H9 (cell line): ENCODE measurements around the gene SLCO4A1. TPM values are rescaled to one million over a fixed set of nuclear protein-coding genes. Genes with fewer than 3 reads are reported as not detected.

ENCODE experiments used
- DNase-seq: peaks from one replicate; pipeline ENCODE4 v3.0.0-alpha.2; 2017
- H2AFZ ChIP-seq: one replicate; pipeline ENCODE4 v1.6.1; 2013; ENCODE audit warnings: mild to moderate bottlenecking, low read length, control low read depth, moderate library complexity
- H2AK5ac ChIP-seq: 2 replicates; pipeline ENCODE4 v1.6.1; 2013; ENCODE audit warnings: low read length, control low read depth, mixed read lengths; ENCODE audit not compliant: insufficient read length
- H2BK120ac ChIP-seq: one replicate; pipeline ENCODE4 v1.6.1; 2013; ENCODE audit warnings: low read depth, mild to moderate bottlenecking, low read length, control low read depth, inconsistent platforms; ENCODE audit not compliant: poor library complexity, severe bottlenecking
- H2BK12ac ChIP-seq: 2 replicates; pipeline ENCODE4 v1.6.1; 2013; ENCODE audit warnings: low read length, control low read depth, mixed read lengths, low read depth; ENCODE audit not compliant: insufficient read length
- H2BK15ac ChIP-seq: 2 replicates; pipeline ENCODE4 v1.6.1; 2013; ENCODE audit warnings: low read depth, low read length, control low read depth
- H2BK20ac ChIP-seq: one replicate; pipeline ENCODE4 v1.6.1; 2013; ENCODE audit warnings: low read depth, mild to moderate bottlenecking, low read length, control low read depth, inconsistent platforms; ENCODE audit not compliant: poor library complexity, severe bottlenecking
- H2BK5ac ChIP-seq: 2 replicates; pipeline ENCODE4 v1.6.1; 2013; ENCODE audit warnings: low read length, control low read depth, mixed read lengths; ENCODE audit not compliant: insufficient read length
- H3K14ac ChIP-seq: 2 replicates; pipeline ENCODE4 v1.6.1; 2013; ENCODE audit warnings: low read length, control low read depth; ENCODE audit not compliant: insufficient read depth
- H3K18ac ChIP-seq: 2 replicates; pipeline ENCODE4 v1.6.1; 2013; ENCODE audit warnings: low read depth, mild to moderate bottlenecking, mixed read lengths, low read length, control low read depth; ENCODE audit not compliant: insufficient read length
- H3K23ac ChIP-seq: 2 replicates; pipeline ENCODE4 v1.6.1; 2013; ENCODE audit warnings: low read length, control low read depth, mixed read lengths, low read depth; ENCODE audit not compliant: insufficient read length
- H3K23me2 ChIP-seq: 2 replicates; pipeline ENCODE4 v1.6.1; 2013; ENCODE audit warnings: low read depth, mild to moderate bottlenecking, mixed read lengths, low read length, control low read depth; ENCODE audit not compliant: insufficient read length, poor library complexity, severe bottlenecking
- H3K27ac ChIP-seq: 2 replicates; pipeline ENCODE4 v1.5.1; 2013; ENCODE audit warnings: low read length, control low read depth, mixed read lengths, low read depth; ENCODE audit not compliant: insufficient read length
- H3K27me3 ChIP-seq: 2 replicates; pipeline ENCODE4 v1.6.1; 2013; ENCODE audit warnings: low read length, control low read depth, inconsistent platforms; ENCODE audit not compliant: insufficient read depth
- H3K4ac ChIP-seq: 2 replicates; pipeline ENCODE4 v1.6.1; 2013; ENCODE audit warnings: low read depth, mild to moderate bottlenecking, control low read depth, inconsistent platforms, low read length, moderate library complexity
- H3K4me1 ChIP-seq: 2 replicates; pipeline ENCODE4 v1.6.1; 2013; ENCODE audit warnings: low read length, control low read depth, inconsistent platforms; ENCODE audit not compliant: insufficient read depth
- H3K4me2 ChIP-seq: 2 replicates; pipeline ENCODE4 v1.6.1; 2013; ENCODE audit warnings: low read length, control low read depth, mixed read lengths; ENCODE audit not compliant: insufficient read length, insufficient read depth
- H3K56ac ChIP-seq: 2 replicates; pipeline ENCODE4 v1.6.1; 2013; ENCODE audit warnings: low read depth, mild to moderate bottlenecking, mixed read lengths, low read length, control low read depth; ENCODE audit not compliant: insufficient read length
- H3K79me1 ChIP-seq: 2 replicates; pipeline ENCODE4 v1.6.1; 2013; ENCODE audit warnings: low read depth, mild to moderate bottlenecking, moderate library complexity, low read length, control low read depth, inconsistent platforms; ENCODE audit not compliant: insufficient read depth, poor library complexity, severe bottlenecking
- H3K79me2 ChIP-seq: 2 replicates; pipeline ENCODE4 v1.6.1; 2013; ENCODE audit warnings: low read length, control low read depth, inconsistent platforms; ENCODE audit not compliant: insufficient read depth
- H3K9ac ChIP-seq: 2 replicates; pipeline ENCODE4 v1.6.1; 2013; ENCODE audit warnings: low read length, control low read depth, mixed read lengths; ENCODE audit not compliant: insufficient read length; ENCODE audit errors: extremely low read depth
- H3K9me3 ChIP-seq: one replicate; pipeline ENCODE4 v1.6.1; 2013; ENCODE audit warnings: low read depth, low read length, inconsistent platforms; ENCODE audit not compliant: control insufficient read depth
- H3T11ph ChIP-seq: one replicate; pipeline ENCODE4 v1.6.1; 2013; ENCODE audit warnings: mild to moderate bottlenecking, low read length, control low read depth, inconsistent platforms
- H4K20me1 ChIP-seq: one replicate; pipeline ENCODE4 v1.6.1; 2013; ENCODE audit not compliant: control insufficient read depth, insufficient read length, insufficient read depth
- H4K5ac ChIP-seq: 2 replicates; pipeline ENCODE4 v1.6.1; 2013; ENCODE audit warnings: low read depth, mild to moderate bottlenecking, mixed read lengths, low read length, control low read depth; ENCODE audit not compliant: insufficient read length
- H4K8ac ChIP-seq: replicated peaks from 2 replicates; pipeline ENCODE4 v1.6.1; 2013; ENCODE audit warnings: low read length, control low read depth, mixed read lengths, low read depth; ENCODE audit not compliant: insufficient read length
- H4K91ac ChIP-seq: 2 replicates; pipeline ENCODE4 v1.6.1; 2013; ENCODE audit warnings: low read depth, mild to moderate bottlenecking, moderate library complexity, mixed read lengths, low read length, control low read depth; ENCODE audit not compliant: insufficient read length
- H3K27ac Mint-ChIP-seq, 3 experiments: 2 replicates in 2 of 3; 3 replicates in 1 of 3; pipeline ENCODE4 v1.8.0; 2020 to 2021; ENCODE audit warnings: mixed read lengths in 3 of 3, mild to moderate bottlenecking in 1 of 3, moderate library complexity in 1 of 3
- H3K27me3 Mint-ChIP-seq: 2 replicates; pipeline ENCODE4 v1.8.0; 2021; ENCODE audit warnings: low read depth, mild to moderate bottlenecking, moderate library complexity, mixed read lengths
- H3K36me3 Mint-ChIP-seq, 3 experiments: 2 replicates in 2 of 3; 3 replicates in 1 of 3; pipeline ENCODE4 v1.8.0; 2020 to 2021; ENCODE audit warnings: low read depth in 3 of 3, mixed read lengths in 3 of 3; ENCODE audit not compliant: insufficient read depth in 1 of 3
- H3K4me1 Mint-ChIP-seq, 2 experiments: 2 replicates each; pipeline ENCODE4 v1.8.0; 2020; ENCODE audit warnings: mixed read lengths in 2 of 2
- H3K4me3 Mint-ChIP-seq, 2 experiments: 2 replicates in 1 of 2; 3 replicates in 1 of 2; pipeline ENCODE4 v1.8.0; 2020 to 2021; ENCODE audit warnings: mild to moderate bottlenecking in 2 of 2, mixed read lengths in 2 of 2, moderate library complexity in 1 of 2
- H3K9me3 Mint-ChIP-seq, 2 experiments: 2 replicates in 1 of 2; 3 replicates in 1 of 2; pipeline ENCODE4 v1.8.0; 2020; ENCODE audit warnings: mild to moderate bottlenecking in 2 of 2, mixed read lengths in 2 of 2, moderate library complexity in 1 of 2
- CTCF ChIP-seq: fragments of 200-600 bp; sonication (generic); conservative IDR thresholded peaks from 3 replicates; pipeline ENCODE4 v1.8.0; 2021; ENCODE audit warnings: antibody characterized with exemption, mild to moderate bottlenecking
- WGBS: extraction: QIAGEN DNeasy Blood & Tissue Kit; methylation state at CpG from one replicate; pipeline ENCODE4 v1.1.7; 2013; ENCODE audit warnings: missing lambda C conversion rate, low lambda C conversion rate, mixed read lengths; ENCODE audit not compliant: insufficient read length; ENCODE audit errors: extremely low coverage; 5-methylcytosine and 5-hydroxymethylcytosine counted together
- total RNA-seq: library from RNA; stranded (reverse); gene quantifications from 2 replicates; pipeline ENCODE4 v1.2.1, GENCODE V29; 2021

SLCO4A1 gene
- total RNA-seq, 1 experiment from 2014 or later = 9.4 TPM

- Histone ChIP-seq H3K14ac (no peak overlapping the region), H2BK120ac (no peak overlapping the region), H3K9me3 (no peaks in the 10 kb centered on the region), H3T11ph (no peak overlapping the region), H3K79me1 (no peaks in the 10 kb centered on the region), H4K20me1 (no peaks in the 10 kb centered on the region), H3K18ac (no peak overlapping the region), H3K4me1 (no peaks in the 10 kb centered on the region), H4K5ac (no peak overlapping the region), H3K79me2 (no peaks in the 10 kb centered on the region), H3K27ac (no peak overlapping the region), H2BK20ac (no peak overlapping the region), H3K4me2 (no peak overlapping the region), H2AFZ (no peak overlapping the region), H2BK5ac (no peak overlapping the region), H4K8ac (no peak overlapping the region), H3K27me3 (no peaks in the 10 kb centered on the region), H3K4ac (no peak overlapping the region), H3K9ac (no peak overlapping the region), H2BK12ac (no peak overlapping the region), H3K56ac (no peak overlapping the region), H2AK5ac (no peak overlapping the region), H4K91ac (no peak overlapping the region), H3K23ac (no peak overlapping the region), H2BK15ac (no peak overlapping the region), H3K23me2 (no peaks in the 10 kb centered on the region)
- no peaks in the 10 kb centered on the region; the same call in 1 of the 2 replicates for H3K27me3 Mint-ChIP-seq
- no peak for DNase-seq
- H3K36me3 Mint-ChIP-seq = no peaks in the 10 kb centered on the region
- no peak overlapping the region for H3K27ac Mint-ChIP-seq
- TF ChIP-seq CTCF = no peak
- H3K4me1 Mint-ChIP-seq = peaks cover 4% of the 10 kb centered on the region in 2 experiments
- no peak overlapping the region for H3K4me3 Mint-ChIP-seq
- H3K9me3 Mint-ChIP-seq = no peaks in the 10 kb centered on the region; a peak in 2 of 5 replicates
- no CpG with 5 or more reads among the region's 15 CpGs for WGBS
Measured at GRCh38 chr20:62691487-62691886, 49.2 kb downstream of the SLCO4A1 start.
